OCI-LY3 (cell line): ENCODE measurements around the gene BMERB1.
A peak's percentile ranks its signal among the peaks of the same experiment; 100 is the strongest.

Experiments
- H2AFZ ChIP-seq: fragments of 200-600, 300-600 bp; shearing (Covaris generic); 2 replicates; pipeline ENCODE4 v1.6.0; 2014; ENCODE audit warnings: antibody characterized with exemption, low read depth, low read length
- H3K27ac ChIP-seq: fragments of 200-600, 300-600 bp; sonication (generic); 2 replicates; pipeline ENCODE4 v1.5.1; 2014; ENCODE audit warnings: mild to moderate bottlenecking, low read length, moderate library complexity, mixed read lengths
- H3K27me3 ChIP-seq: fragments of 200-600, 300-600 bp; sonication (generic); 2 replicates; pipeline ENCODE4 v1.6.1; 2014; ENCODE audit warnings: low read depth, low read length, mixed read lengths
- H3K36me3 ChIP-seq: fragments of 200-600, 300-600 bp; sonication (generic); replicated peaks from 2 replicates; pipeline ENCODE3; 2014; ENCODE audit warnings: low read depth, low read length, mixed read lengths
- H3K4me1 ChIP-seq: fragments of 300-600, 200-600 bp; sonication (generic); 2 replicates; pipeline ENCODE4 v1.6.1; 2014; ENCODE audit warnings: low read length, mixed read lengths
- H3K4me2 ChIP-seq: fragments of 200-600, 300-600 bp; sonication (generic); 2 replicates; pipeline ENCODE4 v1.6.1; 2014; ENCODE audit warnings: low read length, mixed read lengths
- H3K4me3 ChIP-seq: fragments of 300-600, 200-600 bp; sonication (generic); 2 replicates; pipeline ENCODE4 v1.5.1; 2014; ENCODE audit warnings: antibody characterized with exemption, mild to moderate bottlenecking, low read length, moderate library complexity
- H3K79me2 ChIP-seq: fragments of 300-600, 200-600 bp; shearing (Covaris generic); 2 replicates; pipeline ENCODE4 v1.6.1; 2014; ENCODE audit warnings: mild to moderate bottlenecking, low read length, mixed read lengths
- H3K9ac ChIP-seq: fragments of 300-600, 200-600 bp; shearing (Covaris generic); 2 replicates; pipeline ENCODE4 v1.6.0; 2014; ENCODE audit warnings: mild to moderate bottlenecking, low read length, moderate library complexity
- H3K9me3 ChIP-seq: fragments of 200-600, 300-600 bp; shearing (Covaris generic); 2 replicates; pipeline ENCODE4 v1.6.1; 2014; ENCODE audit warnings: low read length, mixed read lengths; ENCODE audit not compliant: insufficient read depth
- H4K20me1 ChIP-seq: fragments of 200-600, 300-600 bp; sonication (generic); 2 replicates; pipeline ENCODE4 v1.6.1; 2016; ENCODE audit warnings: low read length, mixed read lengths; ENCODE audit not compliant: insufficient read depth
- EZH2phosphoT487 ChIP-seq: fragments of 200-600 bp; shearing (Covaris generic); IDR thresholded peaks from 2 replicates; pipeline ENCODE4 v1.6.1; 2018; ENCODE audit warnings: antibody characterized with exemption, mixed run types, low read depth
- TF ChIP-seq, protein P1 (sequence below): fragments of 200-600, 300-600 bp; sonication (generic); IDR thresholded peaks from 2 replicates; pipeline ENCODE4 v1.5.1; 2014; ENCODE audit warnings: antibody characterized with exemption, low read length, low read depth

Gene BMERB1

DNA sequence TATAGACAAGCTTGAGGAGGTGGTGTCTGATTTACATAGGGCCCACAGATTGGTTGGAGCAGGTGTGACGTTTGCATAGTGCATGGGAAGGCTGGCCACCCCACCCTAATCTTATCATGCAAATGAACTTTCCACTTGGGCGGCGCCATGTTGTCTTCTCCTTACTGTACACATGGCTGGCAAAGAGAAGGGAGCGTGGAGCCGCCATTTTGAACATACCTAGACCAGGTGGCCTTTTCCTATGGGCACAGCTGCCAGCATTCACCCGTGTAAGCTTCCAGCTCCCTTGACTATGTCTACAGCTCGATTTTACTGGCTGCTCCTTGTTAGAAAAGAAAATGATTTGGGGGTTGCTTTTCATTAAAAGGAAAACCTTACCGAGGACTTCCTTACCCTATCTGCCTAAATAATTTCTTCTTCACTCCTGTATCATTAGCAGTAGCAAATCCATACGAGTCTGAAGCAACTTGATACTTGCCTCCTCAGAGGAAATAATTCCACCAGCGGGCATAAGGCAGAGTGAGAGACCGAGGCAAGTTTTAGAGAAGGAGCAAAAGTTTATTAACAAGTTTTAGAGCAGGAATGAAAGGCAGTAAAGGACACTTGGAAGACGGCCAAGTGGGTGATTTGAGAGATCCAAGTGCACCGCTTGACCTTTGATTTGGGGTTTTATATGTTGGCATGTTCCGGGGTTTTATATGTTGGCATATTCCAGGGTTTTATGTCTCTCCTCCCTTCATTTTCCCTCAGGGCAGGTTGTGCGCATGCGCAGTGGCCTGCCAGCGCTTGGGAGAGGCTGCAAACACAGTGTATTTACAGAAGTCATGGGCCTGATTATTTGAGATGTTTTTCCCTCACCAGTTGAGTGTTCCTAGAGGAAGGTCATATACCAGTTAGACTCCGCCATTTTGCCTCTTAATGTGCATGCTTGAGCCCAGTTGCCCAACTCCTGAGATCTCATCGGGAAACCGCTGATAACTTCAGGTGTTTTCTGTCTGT, 142.9 kb downstream of the BMERB1 start:
- TF ChIP-seq, protein P1, sequence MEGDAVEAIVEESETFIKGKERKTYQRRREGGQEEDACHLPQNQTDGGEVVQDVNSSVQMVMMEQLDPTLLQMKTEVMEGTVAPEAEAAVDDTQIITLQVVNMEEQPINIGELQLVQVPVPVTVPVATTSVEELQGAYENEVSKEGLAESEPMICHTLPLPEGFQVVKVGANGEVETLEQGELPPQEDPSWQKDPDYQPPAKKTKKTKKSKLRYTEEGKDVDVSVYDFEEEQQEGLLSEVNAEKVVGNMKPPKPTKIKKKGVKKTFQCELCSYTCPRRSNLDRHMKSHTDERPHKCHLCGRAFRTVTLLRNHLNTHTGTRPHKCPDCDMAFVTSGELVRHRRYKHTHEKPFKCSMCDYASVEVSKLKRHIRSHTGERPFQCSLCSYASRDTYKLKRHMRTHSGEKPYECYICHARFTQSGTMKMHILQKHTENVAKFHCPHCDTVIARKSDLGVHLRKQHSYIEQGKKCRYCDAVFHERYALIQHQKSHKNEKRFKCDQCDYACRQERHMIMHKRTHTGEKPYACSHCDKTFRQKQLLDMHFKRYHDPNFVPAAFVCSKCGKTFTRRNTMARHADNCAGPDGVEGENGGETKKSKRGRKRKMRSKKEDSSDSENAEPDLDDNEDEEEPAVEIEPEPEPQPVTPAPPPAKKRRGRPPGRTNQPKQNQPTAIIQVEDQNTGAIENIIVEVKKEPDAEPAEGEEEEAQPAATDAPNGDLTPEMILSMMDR, result no peak
- TF ChIP-seq EZH2phosphoT487, result no peak
- Histone ChIP-seq H3K27me3 (no peaks in the 10 kb centered on the region), H3K4me3 (no peak overlapping the region), H3K4me1 (peaks cover 23% of the 10 kb centered on the region), H3K36me3 (peaks cover 10% of the 10 kb centered on the region), H3K9ac (no peak overlapping the region), H3K4me2 (no peak overlapping the region), H4K20me1 (no peaks in the 10 kb centered on the region), H3K27ac (no peak overlapping the region), H3K9me3 (peaks cover 11% of the 10 kb centered on the region; the same call in 1 of the 2 replicates), H2AFZ (no peak overlapping the region), H3K79me2 (no peaks in the 10 kb centered on the region)

DNA sequence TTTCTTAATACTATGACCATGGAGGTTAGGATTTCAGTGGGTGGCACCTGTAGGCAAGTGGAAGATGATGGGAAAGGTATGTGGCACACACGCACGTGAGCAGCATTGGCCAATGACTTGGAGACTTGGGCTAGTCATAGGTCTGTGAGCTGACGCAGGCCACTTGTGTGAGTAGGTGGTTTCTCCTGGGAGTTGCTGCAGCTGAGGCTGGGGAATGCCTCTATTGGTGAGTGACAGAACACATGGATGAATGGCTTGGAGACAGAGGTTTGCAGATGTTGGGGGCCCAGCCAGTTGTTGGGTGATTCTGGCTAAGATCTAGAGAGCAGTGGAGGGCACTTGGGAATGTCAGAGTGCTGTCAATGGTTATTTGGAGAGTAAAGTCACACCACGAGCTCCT, 144.4 kb downstream of the BMERB1 start:
- Histone ChIP-seq H2AFZ (no peak overlapping the region), H3K36me3 (no peaks in the 10 kb centered on the region), H3K9ac (no peak overlapping the region), H3K4me2 (no peak overlapping the region), H3K79me2 (no peaks in the 10 kb centered on the region), H3K27ac (no peak overlapping the region), H3K4me3 (no peak overlapping the region), H4K20me1 (no peaks in the 10 kb centered on the region), H3K9me3 (no peaks in the 10 kb centered on the region), H3K4me1 (peaks cover 11% of the 10 kb centered on the region), H3K27me3 (no peaks in the 10 kb centered on the region)
- TF ChIP-seq, protein P1, result no peak
- TF ChIP-seq EZH2phosphoT487, result no peak

DNA sequence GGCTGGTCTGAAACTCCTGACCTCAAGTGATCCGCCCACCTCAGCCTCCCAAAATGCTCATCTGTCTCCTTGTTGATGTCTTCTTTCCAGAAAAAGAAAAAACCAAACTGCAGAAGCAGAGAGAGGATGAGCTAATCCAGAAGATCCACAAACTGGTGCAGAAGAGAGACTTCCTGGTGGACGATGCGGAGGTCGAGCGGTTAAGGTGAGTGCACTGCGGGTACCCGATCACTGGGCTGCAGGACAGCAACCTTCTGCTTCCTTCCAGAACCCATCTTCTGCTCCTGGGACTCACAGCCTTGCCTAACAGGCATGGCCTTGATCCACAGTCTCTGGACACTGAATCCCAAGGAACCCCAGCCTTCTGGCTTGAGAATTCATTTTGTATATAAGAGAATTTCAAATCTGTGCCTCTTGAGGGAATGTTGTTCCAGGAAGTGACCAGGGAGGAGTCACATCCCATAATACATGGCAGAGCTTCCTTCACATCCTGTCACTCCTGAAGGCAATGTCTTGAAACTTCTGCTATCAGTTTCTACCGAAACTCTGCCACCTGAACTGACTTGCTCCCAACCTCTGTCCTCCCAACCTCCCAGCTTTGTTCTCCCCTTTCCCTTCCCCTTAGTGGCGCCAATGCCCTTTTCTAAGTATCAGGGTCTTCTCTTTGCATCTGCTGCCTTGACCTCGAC, 146.9 kb downstream of the BMERB1 start:
- Histone ChIP-seq H3K36me3 (peaks cover 6% of the 10 kb centered on the region), H3K4me1 (peaks cover 11% of the 10 kb centered on the region), H3K9ac (no peak overlapping the region; the same call in 1 of the 2 replicates), H3K79me2 (no peaks in the 10 kb centered on the region), H3K27me3 (no peaks in the 10 kb centered on the region), H4K20me1 (no peaks in the 10 kb centered on the region), H2AFZ (peak overlapping the region; percentile 59; the same call in 1 of the 2 replicates), H3K4me2 (peak overlapping the region; percentile 32), H3K4me3 (no peak overlapping the region), H3K27ac (peak overlapping the region; percentile 20; the same call in 1 of the 2 replicates), H3K9me3 (peaks cover 6% of the 10 kb centered on the region)
- TF ChIP-seq, protein P1, result no peak
- no peak for TF ChIP-seq EZH2phosphoT487

DNA sequence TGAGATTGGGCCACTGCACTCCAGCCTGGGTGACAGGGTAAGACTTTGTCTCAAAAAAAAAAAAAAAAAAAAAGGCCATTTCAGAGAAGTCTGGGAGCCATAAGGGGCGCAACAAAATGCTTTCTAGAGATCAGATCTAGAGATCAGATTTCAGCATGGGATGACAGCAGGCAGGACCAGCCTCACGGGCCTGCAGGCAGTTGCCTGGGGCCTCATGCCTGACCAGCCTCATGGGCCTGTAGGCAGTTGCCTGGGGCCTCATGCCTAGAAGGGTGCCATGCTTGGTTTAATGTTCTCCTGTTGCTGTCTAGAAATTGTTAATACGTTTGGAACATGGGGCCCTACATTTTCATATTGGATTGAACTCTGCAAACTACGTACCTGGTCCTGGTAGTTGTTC, 149.1 kb downstream of the BMERB1 start:
- Histone ChIP-seq H3K79me2 (no peaks in the 10 kb centered on the region), H3K27ac (no peak overlapping the region), H3K9ac (no peak overlapping the region), H3K27me3 (no peaks in the 10 kb centered on the region), H4K20me1 (no peaks in the 10 kb centered on the region), H2AFZ (no peak overlapping the region), H3K4me2 (no peak overlapping the region), H3K9me3 (peaks cover 22% of the 10 kb centered on the region), H3K36me3 (peaks cover 29% of the 10 kb centered on the region), H3K4me3 (no peak overlapping the region), H3K4me1 (peaks cover 11% of the 10 kb centered on the region)
- TF ChIP-seq, protein P1, result no peak
